Heart right ventricle (tissue), 16 donors: ENCODE results near the gene MTMR10. TPM values are rescaled to one million over a fixed set of nuclear protein-coding genes. Genes with fewer than 3 reads are reported as not detected.

Source experiments
- ATAC-seq, 8 donors: fragments of 200-7000 bp; cut with Tn5 transposase; one replicate each; pipeline ENCODE4 v1.9.1; 2020; ENCODE audit warnings: mild to moderate bottlenecking in 8 of 8, moderate library complexity in 8 of 8, moderate number of reproducible peaks in 1 of 8
- DNase-seq, 2 donors: peaks; one replicate each; pipeline ENCODE4 v3.0.0-alpha.2; 2020
- H3K27ac ChIP-seq, 10 donors: fragments of 200-600 bp; sonication (generic) in 2 of 10; one replicate each; pipeline versions ENCODE4 v1.5.0 to v1.8.0; 2020 to 2022; ENCODE audit warnings: mild to moderate bottlenecking in 3 of 10
- H3K27me3 ChIP-seq, 7 donors: fragments of 200-600 bp; one replicate each; pipeline ENCODE4 v1.8.0; 2021 to 2022; ENCODE audit warnings: mild to moderate bottlenecking in 2 of 7
- H3K36me3 ChIP-seq, 9 donors: fragments of 200-600 bp; sonication (generic) in 1 of 9; one replicate each; pipeline versions ENCODE4 v1.5.0 to v1.8.0; 2020 to 2022; ENCODE audit warnings: mild to moderate bottlenecking in 2 of 9
- H3K4me1 ChIP-seq, 9 donors: fragments of 200-600 bp; sonication (generic) in 1 of 9; one replicate each; pipeline versions ENCODE4 v1.5.0 to v1.8.0; 2020 to 2022; ENCODE audit warnings: mild to moderate bottlenecking in 4 of 9
- H3K4me3 ChIP-seq, 10 donors: fragments of 200-600 bp; sonication (generic) in 2 of 10; one replicate each; pipeline versions ENCODE4 v1.5.0 to v1.8.0; 2020 to 2022; ENCODE audit warnings: mild to moderate bottlenecking in 7 of 10, moderate library complexity in 2 of 10
- H3K9me3 ChIP-seq, 11 donors: fragments of 200-600 bp in 10 of 11; sonication (generic) in 2 of 11; one replicate each; pipeline versions ENCODE4 v1.5.0 to v1.8.0; 2013 to 2022; ENCODE audit warnings: mild to moderate bottlenecking in 2 of 11, control low read depth in 1 of 11, moderate library complexity in 1 of 11
- CTCF ChIP-seq, 9 donors: fragments of 200-600 bp; sonication (generic) in 2 of 9; IDR thresholded peaks; one replicate each; pipeline versions ENCODE4 v1.5.0 to v1.8.0; 2021 to 2022; ENCODE audit warnings: antibody characterized with exemption in 9 of 9, mild to moderate bottlenecking in 5 of 9, moderate library complexity in 1 of 9
- WGBS, 2 donors: extraction: QIAGEN DNeasy Blood & Tissue Kit; methylation state at CpG; one replicate each; pipeline ENCODE4 v1.1.7; 2013; ENCODE audit warnings: inconsistent platforms in 1 of 2; 5-methylcytosine and 5-hydroxymethylcytosine counted together
- intact Hi-C, 10 donors: fragments of 100-400 bp; cut with DNase I; formaldehyde crosslinking; loops; one replicate each; pipeline versions ENCODE4 v1.11.1 to v1.14.2; 2022
- polyA plus RNA-seq, 2 donors: library from polyadenylated mRNA; stranded (reverse); fragments of 200-250 nt; gene quantifications; one replicate each; pipeline ENCODE4 v1.2.3, GENCODE V29; 2013
- total RNA-seq, 10 donors: library from RNA; stranded (reverse); fragmentation: NEBNext Ultra II Directional in 3 of 10; extraction: Animal tissue kit (Norgen Biotek cat#: 25700) in 3 of 10; gene quantifications; one replicate each; pipeline versions ENCODE4 v1.2.1 to v1.2.4, GENCODE V29; 2021 to 2023
- donor health status: Arrhythmogenic right ventricular cardiomyopathy.
- donor health status: ischemic (EF 13 %, LVEDD 7.1; RV severe dilation, severe dysfunction).
- donor health status: healthy with polysubstance abuse.
- donor health status: DM: no; HTN: yes; CAD: no.
- donor health status: DM: no; HTN: no; CAD: no.
- donor health status: ischemic (EF 25% LVEDD 6.9; RV normal size, moderate dysfunction).
- donor health status: ischemic (EF 25% LVEDD 5.7; RV mildly dilated, moderate dysfunction).
- donor health status: healthy.
- donor health status: DM: yes; HTN: yes; CAD: no.
- donor health status: Ischemic cardiomyopathy.
- donor health status: ischemic (EF 35%, LVEDD 5.7; RV mildly dilated, moderate dysfunction).
- donor health status: nonischemic (EF 11% LVEDD 7.7; RV severe dilation, severe dysfunction).
- donor health status: DM: yes; HTN: yes; CAD: no.
- donor health status: PGD.
- donor health status: ischemic (EF 29% LVEDD 5.4; RV normal size, mild dysfunction).
- donor health status: nonischemic (EF 23%, LVEDD 6.1; RV moderate dilation, normal function).

The MTMR10 gene
- total and polyA plus RNA-seq, 12 donors: 9.4 to 50.1 (median 29.2) TPM

GRCh38 chr15:31005660-31006059, 14.2 kb upstream of the MTMR10 start:
- DNase-seq (no peak), ATAC-seq (no peak)
- Histone ChIP-seq H3K27ac (no peak overlapping the region), H3K27me3 (peaks cover 0 to 13% (median 5%) of the 10 kb centered on the region in 7 donors), H3K4me1 (peaks cover 0 to 25% (median 16%) of the 10 kb centered on the region in 9 donors), H3K36me3 (no peaks in the 10 kb centered on the region), H3K9me3 (peaks cover 0 to under 1% (median 0%) of the 10 kb centered on the region in 11 donors), H3K4me3 (no peak overlapping the region)
- no peak for TF ChIP-seq CTCF (IDR thresholded peaks at IDR 0.05)
- intact Hi-C loops: loop anchor here in 3 of 10 donors (2.0 to 10.0 kb wide), 3 partner anchors 27 to 59 kb away; no protein-coding TSS in a partner anchor
- WGBS, 2 donors: 82 to 85% methylated on average over 2 of the region's 2 CpGs

- 28 to 30% methylated on average over 5 of the region's 5 CpGs for WGBS, 2 donors
- peaks cover 0 to 13% (median 5%) of the 10 kb centered on the region in 7 donors for H3K27me3 ChIP-seq
- H3K36me3 ChIP-seq: no peaks in the 10 kb centered on the region
- H3K9me3 ChIP-seq: no peaks in the 10 kb centered on the region
- no peak for TF ChIP-seq CTCF (IDR thresholded peaks at IDR 0.05)
- H3K27ac ChIP-seq: peak overlapping the region in 9 of 10 donors; percentile 22 to 76 (median 63)
- DNase-seq (peak; percentile 33 to 80), ATAC-seq (peak; percentile 77 to 96 (median 88))
- H3K4me3 ChIP-seq: no peak overlapping the region
- peaks cover 0 to 25% (median 16%) of the 10 kb centered on the region in 9 donors for H3K4me1 ChIP-seq
- intact Hi-C loops: loop anchor here in 3 of 10 donors (2.0 to 10.0 kb wide), 4 partner anchors 29 to 61 kb away; no protein-coding TSS in a partner anchor
Measured at GRCh38 chr15:31004220-31004733, 12.8 kb upstream of the MTMR10 start.

- ATAC-seq (no peak), DNase-seq (no peak)
- intact Hi-C loops: loop anchor here in 2 of 10 donors (5.0 to 10.0 kb wide), 2 partner anchors 61 to 63 kb away; no protein-coding TSS in a partner anchor
- H3K4me1 ChIP-seq: peaks cover 0 to 25% (median 16%) of the 10 kb centered on the region in 9 donors
- H3K27ac ChIP-seq: no peak overlapping the region
- no peak overlapping the region for H3K4me3 ChIP-seq
- no peaks in the 10 kb centered on the region for H3K36me3 ChIP-seq
- WGBS, 2 donors: 96 to 97% methylated on average over 3 of the region's 3 CpGs
- TF ChIP-seq CTCF (IDR thresholded peaks at IDR 0.05): no peak
- peaks cover 0 to 6% (median 0%) of the 10 kb centered on the region in 11 donors for H3K9me3 ChIP-seq
- peaks cover 0 to 13% (median 5%) of the 10 kb centered on the region in 7 donors for H3K27me3 ChIP-seq
Measured at GRCh38 chr15:31001702-31002101, 10.3 kb upstream of the MTMR10 start.

GRCh38 chr15:30999729-31000128, 8.3 kb upstream of the MTMR10 start:
- Histone ChIP-seq H3K27me3 (peaks cover 0 to 13% (median 5%) of the 10 kb centered on the region in 7 donors), H3K9me3 (peaks cover 0 to 6% (median 0%) of the 10 kb centered on the region in 11 donors), H3K36me3 (no peaks in the 10 kb centered on the region), H3K4me1 (peaks cover 0 to 18% (median 10%) of the 10 kb centered on the region in 9 donors), H3K27ac (no peak overlapping the region), H3K4me3 (no peak overlapping the region)
- DNase-seq (no peak), ATAC-seq (no peak)
- intact Hi-C loops: loop anchor here in 3 of 10 donors (5.0 to 10.0 kb wide), 3 partner anchors 63 to 325 kb away; partner anchors contain the start of gene KLF13 (in 1 of the 3)
- TF ChIP-seq CTCF (IDR thresholded peaks at IDR 0.05): no peak
- WGBS, 2 donors: 79 to 85% methylated on average over 3 of the region's 3 CpGs
